ENCODE results near the gene RFNG.
"Not testable (repeated sequence)": the region's sequence is repeated elsewhere in the genome, so short reads cannot be mapped to it uniquely, and the experiment has no call there.

The RFNG gene

GRCh38 chr17:82042649-82043048 lies 9.0 kb downstream of the RFNG start:
- DNase-seq (ENCODE audit: low read depth in 3 of 3): no peak

DNA sequence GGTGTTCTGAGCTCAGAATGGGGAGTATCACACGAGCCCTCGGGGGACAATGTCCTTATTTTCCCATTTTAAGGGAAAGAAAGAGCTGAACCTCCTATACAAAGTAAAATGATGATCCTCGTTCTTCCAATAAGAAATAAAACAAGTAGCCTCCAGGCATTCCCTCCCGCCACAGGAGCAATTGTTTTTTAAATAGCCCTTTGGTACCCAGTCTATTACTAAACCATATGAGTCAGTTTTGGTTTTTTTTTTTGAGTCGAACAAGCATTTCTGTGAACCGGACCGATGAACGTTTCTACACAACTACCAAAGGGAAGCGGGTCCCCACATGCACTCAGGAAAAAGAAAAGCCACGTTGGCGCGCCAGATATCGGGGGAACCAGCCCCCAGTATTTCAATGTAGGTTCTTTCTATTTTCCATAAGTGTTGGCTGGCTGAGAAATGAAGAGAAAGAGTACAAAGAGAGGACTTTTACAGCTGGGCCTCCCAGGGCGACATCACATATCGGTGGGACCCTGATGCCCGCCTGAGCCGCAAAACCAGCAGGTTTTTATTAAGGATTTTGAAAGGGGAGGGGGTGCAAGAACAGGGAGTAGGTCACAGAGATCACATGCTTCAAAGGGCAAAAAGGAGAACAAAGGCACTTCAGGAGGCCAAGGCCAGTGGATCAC lies 10.3 kb downstream of the RFNG start:
- no peak for DNase-seq (ENCODE audit: low read depth in 3 of 3)

DNA sequence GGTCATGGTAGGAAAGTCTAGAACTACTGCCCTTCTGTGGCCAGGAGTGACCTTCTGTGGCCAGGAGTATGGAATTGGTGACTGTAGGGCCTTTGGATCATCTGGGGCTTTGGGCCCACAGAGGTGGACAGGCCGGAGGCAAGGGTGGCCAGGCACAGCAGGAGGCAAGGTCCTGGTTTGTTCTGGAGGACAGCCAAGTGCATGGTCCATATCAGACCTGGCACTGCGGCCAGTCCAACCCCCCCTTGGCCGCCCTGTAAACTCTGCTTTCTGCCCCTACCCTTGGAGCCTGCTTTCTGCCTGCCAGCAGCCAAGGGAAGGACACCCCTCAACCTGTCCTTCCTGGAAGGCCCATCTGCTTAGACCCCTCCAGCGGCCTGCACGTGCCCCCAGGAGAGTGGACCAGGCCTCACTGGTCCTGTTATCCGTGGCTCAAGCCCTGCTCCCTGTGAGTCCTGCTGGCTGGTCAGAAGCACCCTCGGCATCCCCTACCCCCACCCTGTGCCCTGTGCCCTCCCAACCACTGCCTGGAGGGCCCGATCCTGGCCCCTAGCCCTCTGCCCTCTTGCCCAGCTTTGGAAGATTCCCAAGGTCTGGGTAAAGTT lies 11.8 kb downstream of the RFNG start:
- DNase-seq (ENCODE audit: low read depth in 3 of 3): no peak

DNA sequence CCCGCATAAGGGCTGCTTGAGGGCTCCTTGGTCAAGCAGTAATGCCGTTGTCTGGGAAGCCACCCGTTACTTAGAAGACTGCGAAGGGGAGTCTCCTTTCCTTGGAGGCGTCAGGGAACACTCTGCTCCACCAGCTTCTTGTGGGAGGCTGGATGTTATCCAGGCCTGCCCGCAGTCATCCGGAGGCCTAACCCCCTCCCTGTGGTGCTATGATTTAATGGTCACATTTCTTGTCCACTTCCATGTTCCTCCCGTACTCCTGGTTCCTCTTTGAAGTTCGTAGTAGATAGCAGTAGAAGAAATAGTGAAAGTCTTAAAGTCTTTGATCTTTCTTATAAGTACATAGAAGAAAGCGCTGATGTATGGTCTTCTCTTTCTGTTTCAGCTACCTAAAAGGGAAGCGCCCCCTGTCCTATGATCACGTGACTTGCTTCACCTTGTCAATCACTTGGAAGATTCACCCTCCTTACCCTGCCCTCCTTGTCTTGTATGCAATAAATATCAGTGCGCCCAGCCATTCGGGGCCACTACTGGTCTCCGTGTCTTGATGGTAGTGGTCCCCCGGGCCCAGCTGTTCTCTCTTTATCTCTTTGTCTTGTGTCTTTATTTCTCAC lies 12.7 kb downstream of the RFNG start:
- not testable (repeated sequence) for DNase-seq (ENCODE audit: low read depth in 3 of 3)

- no peak for DNase-seq (ENCODE audit: low read depth in 3 of 3)
Measured at GRCh38 chr17:82037889-82038195, 13.8 kb downstream of the RFNG start.

- peak; percentile 92 to 94 (median 93) for DNase-seq (ENCODE audit: low read depth in 3 of 3)
Measured at GRCh38 chr17:82037092-82037888, 14.3 kb downstream of the RFNG start, which contains the start of gene DCXR. Gene DCXR, minus strand, starts transcription at chr17:82037697. Its CDS starts 15 bp downstream, at chr17:82037682.

DNA sequence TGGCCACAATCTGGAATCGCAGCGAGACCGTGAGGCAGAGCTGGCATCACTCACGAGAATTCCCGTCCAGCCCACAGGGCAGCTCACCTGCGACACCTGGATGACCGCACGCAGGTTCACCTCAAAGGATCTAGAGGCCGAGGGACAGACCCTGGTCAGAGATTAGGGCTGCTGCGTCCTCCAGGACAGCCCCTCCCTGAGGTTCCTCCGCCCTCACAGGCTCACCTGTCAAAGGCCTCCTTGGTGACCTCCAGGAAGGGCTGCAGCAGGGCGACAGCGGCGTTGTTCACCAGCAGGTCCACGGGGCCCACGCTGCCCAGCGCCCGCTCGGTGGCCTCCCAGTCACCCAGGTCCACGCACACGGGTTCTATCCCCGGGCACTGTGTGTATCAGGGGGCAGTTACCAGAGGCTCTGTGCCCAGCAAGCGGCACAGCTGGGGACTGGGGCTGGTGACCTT lies 14.9 kb downstream of the RFNG start:
- no peak for DNase-seq (ENCODE audit: low read depth in 3 of 3)

- no peak for DNase-seq (ENCODE audit: low read depth in 3 of 3)
Measured at GRCh38 chr17:82035956-82036633, 15.5 kb downstream of the RFNG start.

DNA sequence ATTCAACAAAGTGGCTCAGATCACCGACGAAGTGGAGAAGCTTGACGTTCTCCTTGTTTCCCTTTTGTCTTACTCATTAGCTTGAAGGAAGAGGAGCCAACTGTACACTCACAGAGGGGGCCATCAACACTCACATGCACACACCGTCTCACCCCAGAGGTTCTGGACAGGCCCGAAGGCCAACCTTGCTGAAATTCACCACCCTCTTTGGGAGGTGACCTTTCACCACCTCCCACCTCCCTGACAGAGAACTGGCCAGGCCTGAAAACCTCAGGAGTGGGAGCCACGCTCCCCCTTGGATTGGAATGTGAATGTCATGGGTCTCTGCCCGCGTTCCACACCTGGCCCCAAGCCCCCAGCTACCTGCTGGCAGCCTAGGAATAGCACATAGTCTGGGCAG lies 16.1 kb downstream of the RFNG start:
- DNase-seq (ENCODE audit: low read depth in 3 of 3): no peak

DNA sequence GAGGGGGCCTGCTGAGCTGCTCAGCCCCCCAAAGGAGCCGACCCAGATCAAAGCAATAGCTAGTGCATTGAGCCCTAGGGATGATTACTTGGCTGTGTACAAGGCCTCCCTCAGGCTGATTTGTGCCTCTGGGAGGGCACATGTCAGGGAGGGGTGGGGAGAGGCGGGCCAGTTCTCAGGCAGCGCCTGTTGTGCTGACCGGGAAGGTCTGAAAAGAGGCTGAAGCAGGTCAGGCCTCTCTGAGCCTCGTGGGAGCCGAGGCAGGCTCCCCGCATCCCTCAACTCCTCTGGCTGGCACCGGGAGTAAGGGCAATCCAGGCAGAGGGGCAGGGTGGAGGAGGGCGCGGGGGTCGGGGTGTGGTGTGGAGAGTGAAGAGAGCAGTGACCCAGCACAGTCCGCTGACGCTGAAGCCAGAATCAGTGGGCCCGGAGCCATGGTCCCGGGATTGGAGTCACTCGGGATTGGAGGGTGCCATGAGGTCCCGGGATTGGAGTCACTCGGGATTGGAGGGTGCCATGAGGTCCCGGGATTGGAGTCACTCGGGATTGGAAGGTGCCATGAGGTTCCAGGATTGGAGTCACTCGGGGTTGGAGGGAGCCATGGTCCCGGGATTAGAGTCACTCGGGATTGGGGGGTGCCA lies 17.1 kb downstream of the RFNG start:
- DNase-seq (ENCODE audit: low read depth in 3 of 3): no peak

DNA sequence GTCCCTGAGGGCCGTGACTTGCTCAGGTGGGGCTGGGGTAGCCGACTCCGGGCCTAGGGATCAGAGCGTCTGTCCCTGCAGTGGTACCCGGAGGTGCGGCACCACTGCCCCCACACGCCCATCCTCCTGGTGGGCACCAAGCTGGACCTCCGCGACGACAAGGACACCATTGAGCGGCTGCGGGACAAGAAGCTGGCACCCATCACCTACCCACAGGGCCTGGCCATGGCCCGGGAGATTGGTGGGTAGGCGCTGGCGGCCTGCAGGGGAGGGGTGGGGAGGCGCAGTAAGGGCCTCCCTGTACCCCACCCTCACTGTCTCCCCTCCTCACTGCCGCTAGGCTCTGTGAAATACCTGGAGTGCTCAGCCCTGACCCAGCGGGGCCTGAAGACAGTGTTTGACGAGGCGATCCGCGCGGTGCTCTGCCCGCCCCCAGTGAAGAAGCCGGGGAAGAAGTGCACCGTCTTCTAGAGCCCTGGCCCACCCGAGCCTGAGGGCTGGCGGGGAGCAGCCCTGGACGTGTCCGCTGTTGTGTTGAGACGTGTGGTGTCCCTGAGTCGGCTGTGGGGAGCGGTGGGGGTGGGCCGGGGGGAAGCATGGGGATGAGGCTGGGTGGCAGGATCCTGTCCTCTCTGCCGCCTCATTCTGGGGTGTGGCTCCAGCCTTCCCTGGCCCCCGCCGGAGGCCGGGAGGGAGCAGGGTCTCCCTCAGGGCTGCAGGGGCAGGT lies 18.1 kb downstream of the RFNG start:
- no peak for DNase-seq (ENCODE audit: low read depth in 3 of 3)

- peak in 1 of 3 donors; percentile 58 for DNase-seq (ENCODE audit: low read depth in 3 of 3)
Measured at GRCh38 chr17:82031885-82032627, 19.6 kb downstream of the RFNG start.

DNA sequence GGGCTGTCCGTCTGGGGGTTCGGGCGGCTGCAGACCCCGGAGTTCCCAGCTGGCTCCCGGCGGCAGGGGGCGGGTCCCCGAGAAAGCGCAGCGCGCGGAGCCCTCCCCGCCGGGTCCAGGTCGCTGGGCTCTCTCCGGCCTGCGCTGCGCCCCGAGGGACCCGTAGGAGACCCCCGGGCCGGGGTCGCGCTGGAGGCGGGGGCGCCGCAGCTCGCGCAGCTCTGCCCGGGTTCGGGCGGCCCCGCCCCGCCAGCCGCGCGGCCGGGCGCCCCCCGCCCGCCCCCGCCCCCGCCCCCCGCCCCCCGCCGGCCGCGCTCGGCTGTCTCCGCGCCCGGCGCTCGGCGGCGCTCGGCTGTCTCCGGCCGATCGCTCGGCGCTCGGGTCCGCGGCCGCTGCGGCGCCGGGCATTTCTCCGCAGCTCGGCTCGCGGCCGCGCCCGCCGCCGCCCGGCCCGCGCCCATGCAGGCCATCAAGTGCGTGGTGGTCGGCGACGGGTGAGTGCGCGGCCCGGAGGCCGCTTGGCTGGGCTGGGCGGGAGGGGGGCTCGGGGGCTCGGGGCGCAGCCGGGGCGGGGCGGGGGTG lies 20.2 kb downstream of the RFNG start, which contains the start of gene RAC3:
RAC3 (plus strand) TSS at position 376 of the 582 bp plus-strand sequence; CDS start at position 460, 84 bp downstream.
- no peak for DNase-seq (ENCODE audit: low read depth in 3 of 3)

- peak; percentile 73 to 76 (median 75) for DNase-seq (ENCODE audit: low read depth in 3 of 3)
Measured at GRCh38 chr17:82030470-82031302, 20.9 kb downstream of the RFNG start.

DNA sequence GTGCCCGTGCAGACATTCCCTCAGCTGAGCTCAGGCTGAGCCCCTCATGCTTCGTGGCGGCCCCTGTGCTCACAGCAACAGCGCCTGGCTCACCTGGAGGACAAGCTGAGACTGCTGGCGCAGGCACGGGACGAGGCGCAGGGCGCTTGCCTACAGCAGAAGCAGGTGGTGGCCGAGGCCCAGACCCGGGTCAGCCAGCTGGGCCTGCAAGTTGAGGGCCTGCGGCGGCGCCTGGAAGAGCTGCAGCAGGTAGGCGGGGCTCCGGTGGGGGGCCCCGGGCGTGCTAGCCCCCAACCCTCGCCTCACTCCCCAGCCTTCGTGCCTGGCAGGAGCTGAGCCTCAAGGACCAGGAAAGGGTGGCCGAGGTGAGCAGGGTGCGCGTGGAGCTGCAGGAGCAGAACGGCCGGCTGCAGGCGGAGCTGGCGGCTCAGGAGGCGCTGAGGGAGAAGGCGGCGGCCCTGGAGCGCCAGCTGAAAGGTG lies 21.6 kb downstream of the RFNG start:
- DNase-seq (ENCODE audit: low read depth in 3 of 3): no peak

DNA sequence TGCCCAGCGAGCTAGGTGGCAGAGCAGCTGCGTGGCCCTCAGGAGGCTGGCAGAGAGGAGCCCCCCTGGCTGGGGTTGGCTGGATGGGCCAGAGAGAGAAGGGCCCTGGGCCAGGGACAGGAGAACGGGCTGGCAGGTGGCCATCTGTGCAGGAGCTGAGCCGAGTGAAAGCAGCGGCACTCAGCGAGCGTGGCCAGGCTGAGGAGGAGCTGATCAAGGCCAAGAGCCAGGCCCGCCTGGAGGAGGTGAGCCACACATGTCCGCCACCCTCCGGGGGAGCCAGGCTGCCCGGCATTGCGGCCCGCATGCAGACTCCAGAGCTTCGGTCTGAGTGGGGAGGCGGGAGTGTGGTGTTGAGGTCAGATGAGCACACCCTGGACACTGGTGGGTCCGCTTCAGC lies 22.2 kb downstream of the RFNG start:
- DNase-seq (ENCODE audit: low read depth in 3 of 3): no peak

DNA sequence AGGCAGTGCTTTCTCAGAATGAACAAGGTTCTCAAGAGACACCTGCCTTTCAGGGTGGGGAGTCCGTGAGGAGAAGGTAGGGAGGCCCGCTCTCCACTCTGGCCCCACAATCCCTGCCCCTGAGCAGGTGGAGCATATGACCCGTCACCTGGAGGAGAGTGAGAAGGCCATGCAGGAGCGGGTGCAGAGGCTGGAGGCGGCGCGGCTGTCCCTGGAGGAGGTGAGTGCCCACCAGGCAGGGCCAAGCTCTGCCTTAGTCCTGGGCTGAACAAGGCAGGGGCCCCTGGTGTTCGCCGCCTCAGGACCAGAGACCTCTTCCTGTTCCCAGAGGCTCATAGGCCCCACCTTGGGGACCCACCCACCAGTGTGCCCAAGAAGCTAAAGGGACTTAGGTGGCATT lies 22.6 kb downstream of the RFNG start:
- DNase-seq (ENCODE audit: low read depth in 3 of 3): no peak

- no peak for DNase-seq (ENCODE audit: low read depth in 3 of 3)
Measured at GRCh38 chr17:82028246-82028645, 23.4 kb downstream of the RFNG start.

Data from stimulated activated CD4-positive, alpha-beta T cell treated with anti-CD3 and anti-CD28 coated beads, TNF-alpha, amount 100 ng/mL, for 48 hours (primary cell).